Endometrium (tissue), 2 donors: ENCODE measurements around the gene GPR6.

Experiments used
- FAIRE-seq: peaks from 2 replicates; lab custom pipeline; 2012; peaks lifted over from hg19 to GRCh38; lab: Jason Lieb, UNC
- donor health status: control.
- donor health status: control.

GPR6 gene

DNA sequence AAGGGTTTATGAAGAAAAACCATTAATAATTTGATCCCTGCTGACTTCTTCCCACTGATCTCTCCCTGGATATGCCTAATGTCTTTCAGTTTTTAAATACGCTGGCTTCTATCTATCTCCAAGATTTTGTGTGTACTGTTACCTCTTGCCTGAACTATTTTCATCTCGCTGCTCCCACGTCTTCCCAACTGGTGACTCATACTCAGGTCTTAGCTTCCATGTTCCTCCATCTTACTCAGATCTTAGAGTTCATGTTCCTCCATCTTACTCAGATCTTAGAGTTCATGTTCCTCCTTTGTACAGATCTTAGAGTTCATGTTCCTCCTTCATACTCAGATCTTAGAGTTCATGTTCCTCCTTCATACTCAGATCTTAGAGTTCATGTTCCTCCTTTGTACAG, 21.6 kb downstream of the GPR6 start:
- no peak for FAIRE-seq

GRCh38 chr6:110002676-110003075, 24.6 kb downstream of the GPR6 start:
- no peak for FAIRE-seq

DNA sequence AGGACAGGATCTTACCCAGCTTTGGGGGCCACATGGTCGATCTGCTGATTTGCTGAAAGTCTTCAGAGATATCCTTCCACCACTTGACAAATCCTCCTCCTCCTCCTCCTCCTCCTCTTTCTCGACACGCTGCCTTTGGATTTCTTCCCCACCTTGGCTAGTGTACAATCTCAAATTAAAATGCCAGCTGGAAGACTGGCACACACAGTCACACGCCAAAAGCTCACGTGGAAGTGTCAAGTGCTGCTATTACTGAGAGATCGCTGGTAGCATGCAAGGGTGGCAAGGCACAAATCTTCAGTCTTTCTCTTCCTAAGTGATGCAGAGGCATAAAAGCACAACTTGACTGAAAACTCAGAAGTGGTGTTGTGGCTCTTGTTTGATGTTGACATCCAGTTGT, 35.3 kb downstream of the GPR6 start:
- no peak for FAIRE-seq

GRCh38 chr6:110015206-110015605, 37.1 kb downstream of the GPR6 start:
- FAIRE-seq = no peak

DNA sequence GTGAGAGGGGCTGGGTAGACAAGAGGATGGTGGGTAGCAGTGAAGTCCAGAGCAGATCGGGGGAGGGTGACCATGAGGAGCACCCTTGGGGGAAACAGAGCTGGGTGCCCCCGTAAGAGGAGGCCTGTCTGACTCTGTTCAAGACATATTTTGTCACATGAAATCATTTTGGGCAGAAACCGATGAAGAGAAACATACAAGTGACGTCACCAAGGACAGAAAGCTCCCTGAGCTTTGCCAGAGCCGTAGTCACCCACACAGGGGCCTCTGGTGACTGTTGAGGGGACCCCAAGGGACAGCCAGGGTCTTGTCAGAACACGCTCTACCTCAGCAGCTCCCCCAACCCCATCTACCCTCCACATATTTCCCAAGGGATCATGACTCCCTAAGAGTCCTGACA, 39.2 kb downstream of the GPR6 start:
- no peak for FAIRE-seq

DNA sequence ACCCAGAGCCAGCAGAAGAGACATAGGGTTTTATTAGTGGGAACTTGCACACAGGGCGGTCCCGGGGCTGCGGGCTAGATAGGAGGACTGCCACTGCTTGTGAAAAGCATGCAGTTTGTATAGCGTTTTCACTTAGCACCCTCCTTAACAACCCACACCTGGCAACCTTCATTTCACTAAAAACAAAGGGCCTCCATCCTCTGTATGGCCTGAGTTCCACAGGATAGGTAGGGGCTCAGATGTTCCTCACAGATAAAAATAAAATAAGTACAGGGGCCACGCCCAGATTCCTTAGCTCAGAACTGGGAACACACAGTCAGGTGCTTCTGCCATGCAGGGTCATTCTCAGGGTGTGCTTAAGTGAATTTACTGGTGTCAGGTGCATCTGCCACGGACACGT, 39.8 kb downstream of the GPR6 start:
- FAIRE-seq = no peak

DNA sequence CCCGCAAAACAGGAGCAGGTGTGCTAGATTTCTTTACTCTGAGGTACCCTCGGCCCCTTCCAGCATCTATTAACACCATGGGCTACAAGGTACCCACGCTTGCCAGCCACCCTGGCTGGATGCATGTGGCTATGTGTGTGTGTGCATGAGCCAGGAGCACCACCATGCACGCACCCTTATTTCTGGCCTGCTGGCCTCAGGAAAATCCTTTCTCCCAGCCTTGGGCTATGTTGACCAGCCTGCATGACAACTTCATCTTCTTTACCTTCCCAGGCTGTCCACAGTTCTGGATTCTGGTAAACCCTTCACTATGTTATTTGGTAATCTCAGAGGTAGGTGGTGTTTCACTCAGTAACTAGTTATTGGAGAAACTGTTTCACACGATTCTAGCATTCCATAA, 40.4 kb downstream of the GPR6 start:
- FAIRE-seq = no peak

GRCh38 chr6:110020888-110021287, 42.8 kb downstream of the GPR6 start:
- FAIRE-seq = no peak

GRCh38 chr6:110029144-110029543, 51.0 kb downstream of the GPR6 start:
- FAIRE-seq = no peak
